Activated naive CD4-positive, alpha-beta T cell treated with anti-CD3 and anti-CD28 coated beads, Interleukin-2, amount 50 U/mL, for 72 hours (primary cell): ENCODE results near the gene MPST. TPM values are rescaled to one million over a fixed set of nuclear protein-coding genes. Genes with fewer than 3 reads are reported as not detected.

Experiments used
- ATAC-seq, 2 donors: fragments of 150-1000 bp; cut with Tn5 transposase; 2 replicates each; pipeline ENCODE4 v1.10.0; 2021; ENCODE audit warnings: mild to moderate bottlenecking in 2 of 2, moderate library complexity in 2 of 2
- DNase-seq, 2 donors: peaks; one replicate each; pipeline ENCODE4 v3.0.0; 2021 to 2022; ENCODE audit warnings: low spot score in 2 of 2
- H3K27ac Mint-ChIP-seq, 2 donors: one replicate each; pipeline ENCODE4 v1.8.0; 2022; ENCODE audit warnings: mild to moderate bottlenecking in 2 of 2, mixed read lengths in 2 of 2
- H3K36me3 Mint-ChIP-seq, 2 donors: one replicate each; pipeline ENCODE4 v1.8.0; 2022; ENCODE audit warnings: mixed read lengths in 2 of 2
- H3K9me3 Mint-ChIP-seq, 2 donors: one replicate each; pipeline ENCODE4 v1.8.0; 2022; ENCODE audit warnings: mixed read lengths in 2 of 2
- total RNA-seq, 2 donors: library from RNA; stranded (reverse); gene quantifications; one replicate each; pipeline ENCODE4 v1.2.3, GENCODE V29; 2022

The MPST gene
- total RNA-seq, 2 donors from 2014 or later = 20.9 to 23.2 TPM

DNA sequence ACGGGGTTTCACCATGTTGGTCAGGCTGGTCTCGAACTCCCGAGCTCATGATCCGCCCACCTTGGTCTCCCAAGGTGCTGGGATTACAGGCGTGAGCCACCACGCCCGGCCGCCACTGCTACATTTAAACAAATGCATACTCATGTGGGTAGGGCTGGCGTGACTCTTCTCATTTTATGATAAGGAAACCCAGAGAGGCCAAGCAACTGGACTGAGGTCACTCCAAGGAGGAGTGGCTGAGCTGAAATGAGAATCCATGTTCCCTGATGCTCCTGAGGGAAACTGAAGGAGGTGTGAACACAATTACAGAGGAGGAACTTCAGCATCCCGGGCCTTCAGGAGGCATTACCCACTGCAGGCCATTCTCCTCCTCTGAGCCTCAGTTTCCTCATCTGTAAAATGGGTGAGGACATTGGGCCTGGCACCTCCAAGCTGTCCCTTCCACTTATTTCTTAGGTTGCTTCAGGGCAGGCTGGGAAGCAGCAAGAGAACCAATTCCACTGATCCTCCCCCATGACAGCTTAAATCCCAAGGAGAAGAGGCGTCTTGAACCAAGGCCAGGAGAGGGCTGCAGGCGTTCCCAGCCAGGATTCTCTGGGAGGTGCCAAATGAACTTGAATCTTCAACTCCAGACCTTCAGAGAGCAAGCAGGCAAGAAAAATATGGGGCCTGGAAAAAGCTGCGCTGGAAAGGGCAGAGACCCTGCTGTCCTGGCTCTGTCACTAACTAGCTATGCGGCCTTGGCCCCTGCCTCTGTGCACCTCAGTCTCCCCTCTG, 3.2 kb upstream of the MPST start:
- no peaks in the 10 kb centered on the region for H3K36me3 Mint-ChIP-seq
- H3K27ac Mint-ChIP-seq = no peak overlapping the region
- DNase-seq = no peak
- no peaks in the 10 kb centered on the region for H3K9me3 Mint-ChIP-seq
- no peak for ATAC-seq

DNA sequence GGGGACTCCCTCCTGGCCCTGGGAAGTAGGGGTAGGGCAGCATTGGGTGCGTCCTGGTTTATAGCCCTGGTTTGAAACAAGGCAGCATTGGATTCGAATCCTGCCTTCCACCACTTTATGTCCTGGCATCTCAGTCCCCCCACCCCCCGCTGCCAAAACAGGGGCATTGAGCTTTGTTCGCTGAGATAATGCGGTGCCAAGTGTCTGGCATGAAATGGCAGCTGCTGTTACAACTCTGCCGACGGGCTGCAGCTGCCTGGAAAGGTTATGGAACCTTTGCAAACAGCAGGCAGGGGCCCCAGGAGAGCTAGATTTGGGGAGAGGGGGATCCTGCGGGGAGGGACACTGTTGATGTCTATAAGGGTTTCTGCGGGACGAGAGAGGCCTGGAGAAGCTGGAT, 2.2 kb upstream of the MPST start:
- Mint-ChIP-seq H3K27ac (no peak overlapping the region), H3K36me3 (no peaks in the 10 kb centered on the region), H3K9me3 (no peaks in the 10 kb centered on the region)
- ATAC-seq (no peak), DNase-seq (no peak)

DNA sequence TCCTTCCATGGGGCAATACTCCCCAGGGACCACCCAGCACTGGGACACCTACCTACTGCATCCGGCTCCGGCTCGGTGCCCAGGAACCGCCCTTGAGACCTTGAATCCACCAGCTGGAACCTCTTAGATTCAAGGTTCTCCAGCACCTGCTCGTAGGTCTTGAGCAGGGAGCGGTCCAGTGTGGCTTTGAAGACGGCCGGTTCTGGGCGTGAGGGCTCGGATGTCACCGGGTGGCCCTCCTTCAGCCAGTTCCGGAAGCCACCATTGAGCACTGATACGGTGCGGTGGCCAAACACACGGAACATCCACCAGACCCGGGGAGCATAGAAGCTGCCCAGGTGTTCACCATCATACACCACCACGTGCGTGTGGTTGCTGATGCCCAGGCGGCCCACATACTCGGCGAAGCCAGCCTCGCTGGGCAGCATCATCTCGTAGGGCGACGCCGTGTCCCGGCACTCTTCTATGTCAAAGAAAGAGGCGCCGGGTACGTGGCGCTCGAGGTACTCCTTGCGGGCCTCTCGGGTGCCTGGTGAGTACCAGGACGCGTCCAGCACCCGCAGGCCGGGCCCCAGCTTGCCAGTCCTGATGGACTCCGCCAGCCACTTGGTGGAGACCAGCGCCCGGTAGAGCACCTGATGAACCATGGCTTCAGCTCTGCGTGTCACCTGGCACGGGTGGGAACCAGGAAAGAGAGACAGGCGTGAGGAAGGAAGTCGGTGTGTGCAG, 1.3 kb upstream of the MPST start:
- Mint-ChIP-seq H3K9me3 (no peaks in the 10 kb centered on the region), H3K36me3 (no peaks in the 10 kb centered on the region), H3K27ac (peak overlapping the region in 1 of 2 donors; percentile 88)
- no peak for DNase-seq
- ATAC-seq = no peak

DNA sequence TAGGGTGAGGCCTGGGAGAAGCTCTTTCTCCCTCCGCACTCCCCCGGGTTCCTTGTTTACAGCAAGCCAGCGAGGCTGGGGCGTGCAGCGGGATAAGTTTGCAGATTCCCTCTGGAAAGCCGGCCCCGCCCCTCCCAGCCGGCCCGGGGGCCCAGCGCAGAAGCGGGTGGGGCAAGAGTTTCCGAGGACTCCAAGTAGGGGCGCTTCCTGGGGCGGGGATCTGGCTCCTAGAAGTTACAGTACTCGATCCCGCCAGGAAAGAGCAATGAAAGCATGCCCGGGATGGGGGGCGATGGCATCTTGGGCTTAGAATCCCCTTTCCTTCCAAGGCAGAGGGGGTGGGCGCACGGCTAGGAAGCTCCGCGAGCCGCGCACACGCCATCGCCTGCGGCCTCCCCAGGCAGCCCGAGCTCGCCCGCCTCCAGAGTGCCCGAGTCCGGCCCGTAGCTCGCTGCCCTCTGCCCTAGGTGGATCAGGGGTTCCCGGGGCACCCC, 680 bp upstream of the MPST start:
- peak overlapping the region in 1 of 2 donors; percentile 88 for H3K27ac Mint-ChIP-seq
- ATAC-seq (peak; percentile 29 to 48), DNase-seq (no peak)
- H3K36me3 Mint-ChIP-seq = no peaks in the 10 kb centered on the region
- H3K9me3 Mint-ChIP-seq = no peaks in the 10 kb centered on the region

DNA sequence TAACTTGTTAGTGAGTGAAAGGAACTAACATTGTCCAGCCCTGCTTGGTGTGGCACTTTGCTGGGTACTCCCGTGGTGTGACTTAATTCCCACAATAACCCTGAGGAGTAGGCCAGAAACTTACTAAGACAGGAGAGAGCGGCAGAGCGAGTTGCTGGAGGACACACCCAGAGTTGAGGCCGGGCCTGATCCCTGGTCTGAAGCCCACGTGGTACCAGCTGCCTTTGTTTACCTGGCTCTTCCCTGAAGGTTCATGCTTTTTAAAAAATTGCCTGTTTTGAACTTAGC, 594 bp downstream of the MPST start:
- DNase-seq (no peak), ATAC-seq (no peak)
- H3K27ac Mint-ChIP-seq = peak overlapping the region; percentile 82 to 85
- no peaks in the 10 kb centered on the region for H3K36me3 Mint-ChIP-seq
- no peaks in the 10 kb centered on the region for H3K9me3 Mint-ChIP-seq

DNA sequence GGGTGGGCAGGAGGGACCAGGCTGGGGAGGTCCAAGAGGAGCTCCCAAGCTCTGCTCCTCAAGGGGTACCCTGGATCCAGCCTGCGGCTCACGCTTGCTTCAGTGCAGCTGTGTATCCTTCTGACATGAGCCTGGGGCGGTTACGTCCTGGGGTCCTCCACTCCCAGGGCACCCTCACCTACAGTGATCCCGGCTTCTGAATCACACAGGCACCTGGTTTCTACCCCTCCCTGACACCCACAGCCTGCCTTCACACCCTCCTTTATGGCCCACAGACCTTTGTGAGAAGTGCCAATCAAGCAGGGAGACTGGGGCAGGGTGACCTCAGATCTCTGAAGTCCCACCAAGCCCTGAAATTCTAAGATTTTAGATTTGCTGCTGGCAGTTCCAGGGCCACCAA, 1.5 kb downstream of the MPST start:
- DNase-seq (no peak), ATAC-seq (no peak)
- Mint-ChIP-seq H3K27ac (no peak overlapping the region), H3K9me3 (no peaks in the 10 kb centered on the region), H3K36me3 (no peaks in the 10 kb centered on the region)

DNA sequence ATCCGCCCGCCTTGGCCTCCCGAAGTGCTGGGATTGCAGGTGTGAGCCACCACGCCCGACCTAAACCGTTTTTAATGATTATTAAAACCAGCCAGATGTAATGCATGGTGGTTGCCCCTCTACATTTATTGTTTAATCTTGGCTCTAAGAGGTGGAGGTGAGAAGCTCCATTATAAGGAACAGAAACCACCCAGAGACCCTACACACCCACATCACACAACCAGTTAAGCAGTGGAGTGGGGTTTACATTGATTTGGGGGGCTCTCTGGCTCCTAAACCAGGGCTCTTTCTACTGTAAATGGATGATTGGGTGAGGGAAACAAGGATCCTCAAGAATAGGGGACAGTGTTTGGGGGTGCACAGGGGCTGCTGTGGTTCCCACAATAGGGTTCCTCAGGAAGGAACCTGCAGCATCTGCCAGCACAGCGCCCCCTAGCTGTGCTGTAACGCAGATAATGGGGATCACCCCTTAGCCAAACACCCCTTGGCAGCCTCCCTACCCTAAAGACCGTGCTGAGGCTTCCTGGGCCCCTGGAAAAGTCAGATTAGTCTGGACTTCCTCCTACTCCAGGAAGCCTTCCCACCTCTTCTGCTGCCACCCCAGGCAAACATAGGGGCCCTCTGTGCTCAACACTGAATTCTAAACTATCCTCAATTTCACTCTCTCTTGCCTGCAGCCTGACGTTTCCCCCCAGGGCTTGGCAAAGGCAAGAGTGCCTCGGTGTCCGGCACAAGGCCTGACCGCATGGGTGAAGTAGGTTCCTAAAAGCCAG, 2.4 kb downstream of the MPST start:
- Mint-ChIP-seq H3K9me3 (no peaks in the 10 kb centered on the region), H3K36me3 (no peaks in the 10 kb centered on the region), H3K27ac (no peak overlapping the region)
- peak; percentile 23 to 64 for ATAC-seq
- DNase-seq = peak in 1 of 2 donors; percentile 69

DNA sequence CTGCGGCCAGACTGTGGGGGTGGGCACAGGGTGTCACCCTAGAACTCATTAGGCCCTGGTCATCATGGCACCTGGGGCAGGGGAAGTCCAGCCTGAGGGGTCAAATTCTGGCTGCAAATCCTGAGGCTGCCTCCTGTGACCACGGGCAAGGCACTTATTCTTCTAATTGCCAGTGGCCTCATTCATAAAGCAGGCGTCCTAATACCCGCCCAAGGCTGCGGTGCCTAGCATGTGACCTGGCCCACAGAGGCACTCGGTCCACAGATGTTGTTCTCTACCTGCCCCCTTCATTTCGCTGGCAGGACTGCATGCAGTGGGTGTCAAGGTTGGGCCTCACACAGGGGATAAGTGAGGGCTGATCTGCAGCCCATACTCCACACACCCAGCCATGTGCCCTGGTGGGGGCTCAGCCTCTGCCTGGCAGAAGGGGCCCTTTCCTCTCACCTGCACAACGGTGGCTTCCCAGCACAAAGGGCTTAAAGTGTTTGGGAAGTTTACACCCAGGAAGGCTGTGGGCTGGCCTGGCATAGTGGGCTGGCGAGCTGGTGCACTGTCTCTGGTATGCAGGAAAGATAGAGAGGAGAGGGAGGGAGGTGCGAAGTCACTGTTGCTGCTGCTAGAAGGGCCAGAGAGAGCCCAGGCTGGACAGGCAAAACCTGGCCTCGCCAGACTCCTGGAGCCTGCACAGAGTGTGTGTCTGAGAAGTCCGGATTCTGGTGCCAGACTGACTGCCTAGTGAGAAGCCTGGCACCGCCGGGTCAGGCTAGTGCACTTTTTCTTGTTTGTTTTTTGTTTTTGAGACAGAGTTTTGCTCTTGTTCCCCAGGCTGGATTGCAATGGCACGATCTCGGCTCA, 3.2 kb downstream of the MPST start:
- DNase-seq (no peak), ATAC-seq (no peak)
- Mint-ChIP-seq H3K9me3 (no peaks in the 10 kb centered on the region), H3K36me3 (no peaks in the 10 kb centered on the region), H3K27ac (no peak overlapping the region)

DNA sequence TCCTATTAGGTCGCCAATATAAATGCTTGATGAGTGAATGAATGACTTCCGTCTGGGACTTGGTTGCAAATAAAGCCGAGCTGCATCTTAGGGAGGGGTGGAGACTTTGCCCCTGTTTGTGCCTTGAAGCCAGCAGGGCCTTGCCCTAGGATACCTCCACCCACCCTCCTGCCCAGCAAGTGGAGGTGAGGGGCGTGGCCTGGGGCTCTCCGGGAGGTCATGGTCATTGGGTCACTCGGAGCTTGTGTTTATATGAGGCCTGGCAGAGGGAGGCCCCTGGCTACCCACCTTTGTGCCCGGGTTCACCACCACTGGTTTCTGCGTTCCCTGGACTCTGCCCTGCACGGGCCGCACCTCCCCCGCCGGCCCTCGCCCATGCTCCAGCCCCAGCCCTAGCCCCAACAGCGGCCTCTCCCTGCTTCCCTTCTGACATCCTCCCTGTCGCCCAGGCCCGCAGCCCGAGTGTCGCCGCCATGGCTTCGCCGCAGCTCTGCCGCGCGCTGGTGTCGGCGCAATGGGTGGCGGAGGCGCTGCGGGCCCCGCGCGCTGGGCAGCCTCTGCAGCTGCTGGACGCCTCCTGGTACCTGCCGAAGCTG, 4.3 kb downstream of the MPST start:
- no peaks in the 10 kb centered on the region for H3K36me3 Mint-ChIP-seq
- DNase-seq (no peak), ATAC-seq (no peak)
- H3K27ac Mint-ChIP-seq = no peak overlapping the region
- H3K9me3 Mint-ChIP-seq = no peaks in the 10 kb centered on the region

DNA sequence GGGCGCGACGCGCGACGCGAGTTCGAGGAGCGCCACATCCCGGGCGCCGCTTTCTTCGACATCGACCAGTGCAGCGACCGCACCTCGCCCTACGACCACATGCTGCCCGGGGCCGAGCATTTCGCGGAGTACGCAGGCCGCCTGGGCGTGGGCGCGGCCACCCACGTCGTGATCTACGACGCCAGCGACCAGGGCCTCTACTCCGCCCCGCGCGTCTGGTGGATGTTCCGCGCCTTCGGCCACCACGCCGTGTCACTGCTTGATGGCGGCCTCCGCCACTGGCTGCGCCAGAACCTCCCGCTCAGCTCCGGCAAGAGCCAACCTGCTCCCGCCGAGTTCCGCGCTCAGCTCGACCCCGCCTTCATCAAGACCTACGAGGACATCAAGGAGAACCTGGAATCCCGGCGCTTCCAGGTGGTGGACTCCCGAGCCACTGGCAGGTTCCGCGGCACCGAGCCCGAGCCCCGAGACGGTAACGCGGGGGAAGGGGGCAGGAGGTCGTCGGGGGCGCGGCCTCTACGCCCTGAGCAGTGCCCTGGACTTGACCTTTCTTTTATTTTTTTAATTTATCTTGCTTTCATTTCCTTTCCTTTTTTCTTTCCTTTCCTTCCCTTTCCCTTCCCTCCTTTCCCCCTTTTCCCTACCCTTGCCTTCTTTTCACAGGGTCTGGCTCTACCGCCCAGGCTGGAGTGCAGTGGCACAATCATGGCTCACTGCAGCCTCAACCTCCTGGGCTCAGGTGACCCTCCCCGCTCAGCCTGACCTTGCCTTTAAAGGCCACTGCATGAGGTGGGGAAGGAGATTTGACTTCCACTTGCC, 5.0 kb downstream of the MPST start:
- no peak for ATAC-seq
- Mint-ChIP-seq H3K9me3 (no peaks in the 10 kb centered on the region), H3K36me3 (no peaks in the 10 kb centered on the region), H3K27ac (peak overlapping the region in 1 of 2 donors; percentile 65)
- no peak for DNase-seq

DNA sequence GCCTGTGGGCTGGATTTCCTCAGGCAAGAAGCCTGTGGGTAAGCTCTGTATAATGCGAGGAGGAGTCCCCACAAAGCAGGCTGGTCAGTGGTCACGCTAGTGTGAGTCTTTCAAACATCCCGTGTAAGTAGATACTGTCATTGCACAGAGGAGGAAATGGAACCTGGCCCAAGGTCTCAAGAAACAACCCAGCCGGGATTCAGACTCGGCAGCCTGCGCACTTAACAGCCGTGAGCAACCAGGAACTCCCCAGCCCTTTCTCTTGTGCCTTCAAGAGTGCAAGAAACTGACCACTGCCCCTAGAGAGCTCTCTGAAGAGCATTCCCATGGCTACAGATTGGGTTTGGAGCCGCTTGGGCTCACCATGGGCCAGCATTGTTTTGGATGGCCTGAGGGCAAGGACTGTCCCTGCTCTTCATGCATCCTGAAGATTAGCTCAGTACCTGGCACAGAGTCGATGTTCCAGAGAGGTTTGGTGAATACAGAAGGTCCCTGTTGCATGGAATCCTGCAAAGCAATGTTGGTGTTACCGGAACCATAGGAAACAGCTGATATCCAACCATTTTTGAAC, 6.0 kb downstream of the MPST start:
- Mint-ChIP-seq H3K36me3 (no peaks in the 10 kb centered on the region), H3K9me3 (no peaks in the 10 kb centered on the region), H3K27ac (peak overlapping the region in 1 of 2 donors; percentile 65)
- ATAC-seq = no peak
- no peak for DNase-seq

DNA sequence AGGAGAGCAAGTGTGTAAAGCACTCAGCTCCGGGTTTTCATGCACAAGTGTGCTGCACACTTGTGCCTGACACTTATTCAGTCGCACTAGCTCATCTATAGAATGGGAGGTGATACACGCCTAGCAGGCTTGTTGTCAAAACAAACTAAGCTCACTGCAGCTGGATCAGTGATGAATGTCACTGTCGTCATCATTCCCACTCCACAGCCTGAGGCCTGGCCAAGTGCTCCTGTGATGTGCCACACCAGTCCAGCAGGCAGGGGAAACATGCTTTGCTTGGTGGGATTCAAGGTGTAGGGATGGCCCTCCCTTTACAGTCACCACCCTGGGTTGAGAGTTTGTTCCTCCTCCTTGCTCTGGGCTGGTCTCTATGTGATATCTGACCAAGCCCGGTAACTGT, 6.8 kb downstream of the MPST start:
- Mint-ChIP-seq H3K36me3 (no peaks in the 10 kb centered on the region), H3K27ac (no peak overlapping the region)
- ATAC-seq = no peak

DNA sequence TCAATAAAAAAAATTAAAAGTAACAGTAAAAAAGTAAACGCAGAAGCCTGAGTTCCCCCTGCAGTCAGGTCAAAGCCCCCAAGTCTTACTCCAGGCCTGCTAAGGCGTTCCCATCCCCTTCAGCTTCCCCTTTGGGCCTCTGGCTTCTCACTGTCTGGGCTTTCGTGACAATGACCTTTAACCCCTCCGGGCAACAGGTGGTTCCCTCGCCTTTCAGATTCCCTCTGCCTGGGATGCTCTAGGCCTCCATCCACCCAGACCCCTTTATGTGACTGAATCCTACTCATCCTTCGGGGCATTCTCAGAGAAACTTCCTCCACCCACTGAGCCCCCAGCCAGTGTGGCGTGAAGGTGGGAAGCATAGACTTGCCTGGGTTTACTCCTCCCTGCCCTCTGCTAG, 8.0 kb downstream of the MPST start:
- Mint-ChIP-seq H3K9me3 (no peaks in the 10 kb centered on the region), H3K27ac (no peak overlapping the region), H3K36me3 (no peaks in the 10 kb centered on the region)
- ATAC-seq (no peak), DNase-seq (no peak)

More for the DNA sequence above, 6.8 kb downstream of the MPST start:
- DNase-seq = no peak
- no peaks in the 10 kb centered on the region for H3K9me3 Mint-ChIP-seq

DNA sequence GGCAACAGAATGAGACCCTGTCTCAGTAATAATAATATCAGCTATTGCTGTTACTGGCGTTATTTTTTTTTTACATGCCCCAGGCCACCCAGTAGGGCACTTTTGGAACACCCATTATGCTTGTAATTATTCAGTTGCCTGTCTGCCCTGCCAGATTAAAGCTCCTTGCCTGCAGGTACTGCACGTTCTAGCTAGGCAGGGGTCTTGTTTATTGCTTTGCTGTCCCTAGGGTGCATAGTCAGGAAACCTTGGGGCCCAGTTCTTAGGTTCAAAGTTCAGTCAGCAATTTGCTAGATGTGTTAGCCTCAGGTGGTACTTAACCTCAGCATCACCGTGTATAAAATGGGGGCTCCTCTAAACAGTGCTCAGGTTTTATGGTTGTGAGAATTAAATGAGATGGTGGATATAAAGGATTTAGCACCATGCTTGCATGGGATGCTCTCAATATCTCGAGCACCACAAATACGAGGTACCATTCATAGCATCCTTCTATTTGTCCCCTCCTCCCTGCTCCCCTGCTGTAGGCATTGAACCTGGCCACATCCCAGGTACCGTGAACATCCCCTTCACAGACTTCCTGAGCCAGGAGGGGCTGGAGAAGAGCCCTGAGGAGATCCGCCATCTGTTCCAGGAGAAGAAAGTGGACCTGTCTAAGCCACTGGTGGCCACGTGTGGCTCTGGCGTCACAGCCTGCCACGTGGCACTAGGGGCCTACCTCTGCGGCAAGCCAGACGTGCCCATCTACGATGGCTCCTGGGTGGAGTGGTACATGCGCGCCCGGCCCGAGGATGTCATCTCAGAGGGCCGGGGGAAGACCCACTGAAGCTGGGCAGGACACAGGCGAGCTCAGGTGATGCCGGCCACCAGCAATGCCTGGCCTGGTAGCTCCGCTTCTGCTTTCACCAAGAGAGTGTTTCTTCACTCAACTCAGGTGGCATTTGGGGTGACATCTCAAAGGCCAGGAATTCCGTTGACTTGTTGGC, 9.4 kb downstream of the MPST start:
- Mint-ChIP-seq H3K27ac (no peak overlapping the region), H3K36me3 (no peaks in the 10 kb centered on the region), H3K9me3 (no peaks in the 10 kb centered on the region)
- DNase-seq = no peak
- no peak for ATAC-seq
